ENCODE measurements around the gene GMEB2. TPM values are rescaled to one million over a fixed set of nuclear protein-coding genes. Genes with fewer than 3 reads are reported as not detected.
"Not testable (repeated sequence)": the region's sequence is repeated elsewhere in the genome, so short reads cannot be mapped to it uniquely, and the experiment has no call there.

The GMEB2 gene
- total RNA-seq, 2 experiments from 2014 or later: 13.8 to 14.6 TPM

- Mint-ChIP-seq H3K4me3 (no peak overlapping the region), H3K27me3 (peaks cover 4% of the 10 kb centered on the region), H3K27ac (no peak overlapping the region), H3K4me1 (peaks cover 6% of the 10 kb centered on the region), H3K36me3 (no peaks in the 10 kb centered on the region), H3K9me3 (no peaks in the 10 kb centered on the region)
- DNase-seq: no peak
These were observed 44.4 kb downstream of the GMEB2 start for GRCh38 chr20:63582382-63583063.

DNA sequence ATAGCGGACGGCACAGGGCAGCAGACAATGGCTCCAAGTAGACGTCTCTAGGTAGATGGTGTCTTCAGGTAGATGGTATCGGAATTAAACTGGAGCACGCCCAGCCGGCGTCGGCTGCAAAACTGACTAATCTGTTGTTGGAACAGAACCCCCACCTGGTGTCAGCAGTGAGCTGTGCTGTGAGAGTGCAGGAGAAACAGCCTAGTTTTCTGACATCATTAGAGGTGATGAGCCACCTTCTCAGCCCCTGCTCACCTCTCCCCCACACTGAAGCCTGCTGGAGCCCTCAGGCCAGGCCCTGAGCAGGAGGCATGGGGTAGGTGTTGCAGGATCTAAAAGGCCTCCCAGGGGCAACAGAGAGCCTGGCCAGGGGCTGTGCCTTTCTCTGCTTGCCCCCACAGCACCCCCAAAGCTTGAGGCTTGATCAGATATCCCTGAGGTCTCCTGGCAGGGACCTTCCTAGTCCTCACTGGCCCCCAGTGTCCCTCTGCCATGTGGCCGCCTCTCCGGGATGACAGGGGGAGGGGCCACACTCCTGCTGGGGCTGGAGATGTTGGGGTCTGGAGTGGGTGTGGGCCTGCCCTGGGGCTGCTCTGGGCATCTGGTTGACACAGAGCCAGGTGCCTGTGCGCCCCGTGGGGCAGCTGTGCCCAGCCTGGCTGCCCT lies 46.0 kb downstream of the GMEB2 start:
- Mint-ChIP-seq H3K36me3 (no peaks in the 10 kb centered on the region), H3K4me3 (no peak overlapping the region), H3K4me1 (peaks cover 5% of the 10 kb centered on the region), H3K9me3 (no peaks in the 10 kb centered on the region), H3K27ac (no peak overlapping the region), H3K27me3 (peaks cover 4% of the 10 kb centered on the region)
- DNase-seq: peak; percentile 69

DNA sequence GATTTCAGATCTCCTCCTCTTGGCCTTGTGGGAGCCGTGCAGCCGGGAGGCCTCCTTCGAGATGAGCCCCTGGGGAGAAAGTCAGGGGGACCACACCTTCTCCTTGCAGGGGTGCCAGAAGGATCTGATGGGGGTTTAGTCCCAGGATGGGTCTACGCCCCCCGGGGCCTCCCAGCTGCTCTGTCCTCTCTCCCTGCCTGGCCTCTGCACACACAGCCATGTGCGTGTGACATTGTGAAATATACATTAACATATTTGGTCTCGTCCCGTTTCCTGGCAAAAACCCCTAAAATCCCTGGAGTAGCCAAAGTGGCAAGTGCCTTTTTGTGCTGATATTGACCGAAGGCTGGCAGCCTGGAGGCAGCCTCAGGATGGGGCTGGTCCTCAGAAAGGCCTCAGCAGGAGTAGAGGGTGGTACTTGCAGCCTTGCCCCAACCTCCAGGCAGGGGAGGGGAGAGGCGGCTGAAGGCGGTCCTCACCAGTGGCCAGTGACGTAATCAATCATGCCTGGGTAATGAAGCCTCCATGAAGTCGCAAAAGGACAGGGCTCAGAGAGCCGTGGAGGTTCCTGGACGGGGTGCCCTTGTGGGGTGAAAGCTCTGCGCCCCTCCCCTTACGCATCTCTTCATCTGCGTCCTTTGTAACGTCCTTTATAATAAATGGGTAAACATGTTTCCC lies 47.7 kb downstream of the GMEB2 start:
- H3K4me3 Mint-ChIP-seq: no peak overlapping the region
- no peak overlapping the region for H3K27ac Mint-ChIP-seq
- peaks cover 4% of the 10 kb centered on the region for H3K27me3 Mint-ChIP-seq
- DNase-seq: no peak
- no peaks in the 10 kb centered on the region for H3K36me3 Mint-ChIP-seq
- H3K9me3 Mint-ChIP-seq: no peaks in the 10 kb centered on the region
- peaks cover 5% of the 10 kb centered on the region for H3K4me1 Mint-ChIP-seq

GRCh38 chr20:63578224-63579016 lies 48.5 kb downstream of the GMEB2 start:
- Mint-ChIP-seq H3K9me3 (no peaks in the 10 kb centered on the region), H3K27ac (no peak overlapping the region), H3K27me3 (peaks cover 4% of the 10 kb centered on the region), H3K36me3 (no peaks in the 10 kb centered on the region), H3K4me1 (peaks cover 6% of the 10 kb centered on the region), H3K4me3 (no peak overlapping the region)
- no peak for DNase-seq

DNA sequence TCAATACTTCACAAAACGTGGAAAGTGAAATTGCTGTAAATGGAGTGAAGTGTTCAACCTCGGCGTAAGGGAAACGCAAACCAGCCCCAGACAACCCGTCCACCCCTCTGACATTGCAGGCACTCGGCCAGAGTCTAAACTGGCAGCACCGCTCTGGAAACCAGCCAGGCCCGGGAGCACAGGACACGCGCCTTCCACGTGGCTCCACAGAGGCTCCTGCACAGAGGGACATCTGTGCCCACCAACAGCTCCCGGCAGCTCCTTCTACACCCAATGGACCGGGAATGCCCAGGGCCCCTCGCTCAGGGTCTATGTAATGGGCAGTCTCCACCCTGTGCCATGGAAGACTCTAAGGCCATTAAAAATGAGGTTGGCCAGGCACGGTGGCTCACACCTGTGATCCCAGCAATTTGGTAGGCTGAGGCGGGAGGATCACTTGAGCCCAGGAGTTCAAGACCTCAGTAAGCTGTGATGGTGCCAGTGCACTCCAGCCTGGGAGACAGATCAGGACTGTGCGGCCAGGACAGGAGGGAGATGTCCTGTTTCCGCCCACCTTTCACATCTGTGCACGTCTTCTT lies 49.5 kb downstream of the GMEB2 start:
- H3K4me3 Mint-ChIP-seq: no peak overlapping the region
- peaks cover 4% of the 10 kb centered on the region for H3K27me3 Mint-ChIP-seq
- no peak overlapping the region for H3K27ac Mint-ChIP-seq

GRCh38 chr20:63576311-63576710 lies 50.6 kb downstream of the GMEB2 start:
- H3K36me3 Mint-ChIP-seq: no peaks in the 10 kb centered on the region
- peaks cover 6% of the 10 kb centered on the region for H3K4me1 Mint-ChIP-seq
- DNase-seq: no peak
- no peaks in the 10 kb centered on the region for H3K9me3 Mint-ChIP-seq
- H3K27ac Mint-ChIP-seq: no peak overlapping the region
- H3K27me3 Mint-ChIP-seq: peaks cover 4% of the 10 kb centered on the region
- no peak overlapping the region for H3K4me3 Mint-ChIP-seq

More for the DNA sequence above, 49.5 kb downstream of the GMEB2 start:
- Mint-ChIP-seq H3K9me3 (no peaks in the 10 kb centered on the region), H3K36me3 (no peaks in the 10 kb centered on the region), H3K4me1 (peaks cover 6% of the 10 kb centered on the region)
- DNase-seq: no peak

DNA sequence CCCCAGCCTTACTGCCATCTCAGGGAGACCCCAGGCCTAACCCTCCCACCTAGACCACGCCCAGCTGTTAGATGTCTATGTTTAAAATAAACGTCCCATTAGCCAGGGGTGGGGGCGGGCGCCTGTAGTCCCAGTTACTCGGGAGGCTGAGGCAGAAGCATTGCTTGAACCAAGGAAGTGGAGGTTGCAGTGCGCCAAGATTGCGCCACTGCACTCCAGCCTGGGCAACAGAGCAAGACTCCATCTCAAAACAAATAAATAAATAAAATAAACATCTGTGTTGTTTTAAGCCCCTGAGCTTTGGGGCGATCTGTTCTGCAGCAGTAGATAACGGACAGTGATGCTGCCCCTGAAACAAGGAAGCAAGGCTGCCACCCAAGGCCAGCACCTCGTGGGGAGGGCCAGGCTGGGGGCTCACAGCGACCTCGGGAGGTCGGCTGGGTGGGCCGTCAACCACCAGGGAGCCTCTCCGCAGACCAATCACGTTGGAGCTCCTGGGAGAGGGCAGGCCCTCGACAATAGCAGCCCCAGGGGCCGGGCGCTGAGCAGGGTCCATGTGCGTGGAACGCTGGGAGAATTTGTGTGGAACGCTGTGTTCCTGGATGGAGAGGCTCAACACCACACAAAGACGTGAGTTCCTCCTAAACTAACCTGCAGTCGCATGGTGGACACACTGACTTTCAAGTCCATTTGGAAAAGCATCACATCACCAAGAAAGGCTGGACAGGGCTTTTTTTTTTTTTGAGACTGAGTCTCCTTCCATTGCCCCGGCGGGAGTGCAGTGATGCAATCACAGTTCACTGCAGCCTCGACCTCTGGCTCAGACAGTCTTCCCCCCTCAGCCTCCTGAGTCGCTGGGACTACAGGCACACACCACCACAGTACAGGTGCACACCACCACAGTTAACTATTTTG lies 51.8 kb downstream of the GMEB2 start:
- Mint-ChIP-seq H3K27me3 (peaks cover 4% of the 10 kb centered on the region), H3K36me3 (no peaks in the 10 kb centered on the region), H3K27ac (no peak overlapping the region), H3K4me3 (no peak overlapping the region), H3K4me1 (peaks cover 2% of the 10 kb centered on the region), H3K9me3 (no peaks in the 10 kb centered on the region)
- no peak for DNase-seq

DNA sequence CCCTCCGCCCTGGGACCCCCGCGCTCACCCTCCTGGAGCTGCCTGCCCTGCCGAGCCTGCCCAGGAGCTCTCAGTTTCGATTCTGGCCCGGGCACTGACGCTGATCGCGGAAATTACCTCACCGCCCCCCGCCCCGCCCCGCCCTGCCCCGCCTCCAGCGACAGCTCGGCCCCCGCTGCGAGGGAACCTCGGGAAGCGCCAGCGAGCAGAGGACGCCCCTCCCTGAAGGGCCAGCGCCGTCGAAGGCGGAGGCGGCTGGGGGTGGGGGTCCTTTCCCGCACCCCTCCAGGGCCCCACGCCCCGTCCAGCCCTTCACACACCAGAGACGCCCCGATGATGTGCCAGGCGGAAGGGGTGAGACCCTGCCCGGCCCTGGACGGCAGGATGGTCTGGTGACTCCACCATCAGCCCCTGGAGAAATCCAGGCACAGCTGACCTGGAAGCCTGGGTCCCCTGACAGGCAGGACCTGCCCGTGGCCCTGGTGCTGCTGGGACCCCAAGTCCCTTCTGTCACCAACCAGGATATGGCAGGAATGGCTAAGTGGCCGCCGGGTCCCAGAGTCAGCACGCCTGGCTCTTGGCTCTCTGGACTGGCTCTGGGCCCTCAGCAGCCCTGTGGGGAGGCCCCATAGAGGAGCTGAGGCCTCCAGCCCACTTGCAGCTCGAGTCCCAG lies 52.6 kb downstream of the GMEB2 start, which contains the start of gene HELZ2:
HELZ2 (minus strand) TSS at position 84 of the 673 bp plus-strand sequence. CDS start 1,854 bp downstream, outside the sequence.
- peak; percentile 73 for DNase-seq
- Mint-ChIP-seq H3K27ac (peak within 1 kb of the TSS; percentile 68), H3K36me3 (no peaks in the 10 kb centered on the region), H3K4me3 (peak within 1 kb of the TSS; percentile 85), H3K9me3 (no peaks in the 10 kb centered on the region), H3K27me3 (peaks cover 4% of the 10 kb centered on the region), H3K4me1 (peaks cover 2% of the 10 kb centered on the region)

DNA sequence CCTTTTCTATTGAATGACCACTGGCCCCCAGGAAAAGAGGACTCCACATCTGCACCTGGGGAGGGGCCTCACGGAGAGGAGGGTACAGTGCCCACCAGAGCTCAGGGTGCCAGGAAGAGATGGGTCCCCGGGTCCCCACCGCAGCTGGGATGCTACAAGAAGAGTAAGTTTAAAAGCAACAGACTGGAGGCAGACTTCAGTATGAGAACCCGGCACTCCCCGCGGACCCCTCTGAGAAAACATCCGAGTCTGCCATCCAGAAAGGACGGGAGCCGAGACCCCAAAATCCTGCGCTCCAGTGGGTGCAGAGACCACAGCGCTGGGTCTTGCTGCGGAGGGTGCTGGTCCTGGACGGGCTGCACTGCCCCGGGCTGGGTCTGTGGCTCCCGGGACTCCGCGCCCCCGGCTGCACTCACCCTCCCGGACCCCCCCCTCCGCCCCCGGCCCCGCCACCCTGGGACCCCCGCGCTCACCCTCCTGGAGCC lies 53.2 kb downstream of the GMEB2 start:
- peaks cover 6% of the 10 kb centered on the region for H3K4me1 Mint-ChIP-seq
- H3K27ac Mint-ChIP-seq: peak overlapping the region; percentile 68
- DNase-seq: no peak
- H3K9me3 Mint-ChIP-seq: no peaks in the 10 kb centered on the region
- H3K27me3 Mint-ChIP-seq: no peaks in the 10 kb centered on the region
- H3K36me3 Mint-ChIP-seq: no peaks in the 10 kb centered on the region
- H3K4me3 Mint-ChIP-seq: peak overlapping the region; percentile 85

DNA sequence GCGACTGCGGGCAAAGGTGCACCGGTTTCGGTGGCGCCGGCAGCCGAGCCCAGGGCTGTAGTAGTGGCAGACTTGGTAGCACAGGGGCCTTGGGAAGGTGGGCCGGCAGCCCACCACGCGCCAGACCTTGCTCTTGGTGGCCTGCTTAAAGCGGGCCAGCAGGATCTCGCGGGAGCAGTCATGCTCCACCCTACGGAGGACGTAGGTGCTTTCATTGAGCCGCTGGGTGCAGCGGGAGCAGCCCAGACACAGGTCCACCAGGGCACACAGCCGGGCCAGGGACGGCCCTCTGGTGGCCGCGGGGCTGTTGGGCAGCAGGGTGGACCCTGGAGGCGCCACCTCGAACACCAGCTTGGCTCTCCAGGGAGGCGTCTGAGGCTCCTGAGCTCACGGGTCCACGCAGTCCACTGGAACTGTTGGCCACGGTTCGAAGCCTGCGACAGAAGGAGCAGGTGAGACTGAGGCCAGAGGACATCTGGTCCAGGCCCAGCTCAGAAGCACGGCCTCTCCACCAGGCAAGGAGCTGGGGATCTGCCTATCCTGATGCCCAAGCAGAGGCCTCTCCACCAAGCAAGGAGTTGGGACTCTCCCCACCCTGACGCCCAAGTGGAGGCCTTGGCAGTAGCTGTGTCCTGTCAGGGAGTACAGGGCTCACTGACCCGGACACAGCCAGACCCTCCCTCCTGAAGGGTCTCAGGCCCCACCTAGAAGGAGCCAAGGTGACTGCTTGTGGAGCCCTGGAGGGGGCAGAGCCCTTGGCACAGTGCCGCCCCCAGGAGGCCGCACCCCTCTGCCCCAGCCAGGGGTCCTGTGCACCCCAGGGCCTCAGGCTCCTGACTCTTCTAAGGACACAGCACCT lies 53.9 kb downstream of the GMEB2 start:
- H3K36me3 Mint-ChIP-seq: no peaks in the 10 kb centered on the region
- H3K27me3 Mint-ChIP-seq: no peaks in the 10 kb centered on the region
- peak overlapping the region; percentile 85 for H3K4me3 Mint-ChIP-seq
- H3K4me1 Mint-ChIP-seq: peaks cover 8% of the 10 kb centered on the region
- H3K9me3 Mint-ChIP-seq: no peaks in the 10 kb centered on the region
- DNase-seq: no peak
- H3K27ac Mint-ChIP-seq: peak overlapping the region; percentile 68

DNA sequence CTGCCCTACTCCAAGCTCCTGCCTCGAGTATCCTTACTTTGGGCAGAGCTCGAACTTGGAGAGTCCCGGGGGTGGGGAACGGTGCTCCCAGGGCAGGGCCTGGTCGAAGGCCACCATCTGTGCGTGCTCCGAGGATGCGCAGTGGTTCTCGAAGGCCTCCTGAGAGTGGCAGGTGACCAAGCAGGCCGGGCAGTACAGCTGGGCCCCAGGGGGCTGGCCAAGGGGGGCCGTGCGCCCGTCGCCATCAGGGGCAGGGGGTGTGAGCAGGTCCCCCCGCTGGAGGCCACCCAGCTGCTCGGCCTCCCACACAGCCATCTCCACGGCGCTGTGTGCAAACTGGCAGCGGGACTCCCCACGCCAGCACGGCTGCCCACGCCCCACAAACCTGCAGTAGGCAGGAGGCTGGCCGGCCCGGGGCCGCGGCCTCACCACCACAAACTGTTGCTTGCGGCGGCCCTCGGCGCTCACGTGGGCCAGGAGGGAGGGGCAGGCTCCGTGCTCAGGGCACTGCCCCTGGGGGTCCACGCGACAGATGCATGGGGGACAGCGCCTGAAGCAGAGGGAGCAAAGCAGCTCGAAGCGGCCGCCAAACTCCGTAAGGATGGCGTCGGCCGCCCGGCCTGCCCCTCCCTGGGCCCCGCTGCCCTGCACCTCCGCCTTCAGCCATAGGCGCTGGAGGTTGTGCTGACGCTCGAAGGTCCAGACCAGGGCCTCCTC lies 54.7 kb downstream of the GMEB2 start:
- no peak overlapping the region for H3K27ac Mint-ChIP-seq
- no peaks in the 10 kb centered on the region for H3K27me3 Mint-ChIP-seq
- H3K4me3 Mint-ChIP-seq: no peak overlapping the region
- H3K4me1 Mint-ChIP-seq: peaks cover 16% of the 10 kb centered on the region
- no peaks in the 10 kb centered on the region for H3K36me3 Mint-ChIP-seq
- no peak for DNase-seq
- no peaks in the 10 kb centered on the region for H3K9me3 Mint-ChIP-seq

- H3K27me3 Mint-ChIP-seq, DNase-seq, H3K36me3 Mint-ChIP-seq, H3K27ac Mint-ChIP-seq, H3K4me3 Mint-ChIP-seq, H3K9me3 Mint-ChIP-seq: not testable (repeated sequence)
- H3K4me1 Mint-ChIP-seq: peaks cover 19% of the 10 kb centered on the region
These were observed 55.8 kb downstream of the GMEB2 start for GRCh38 chr20:63571087-63571478.
